ENCODE measurements around the gene KPNA6.

The KPNA6 gene

DNA sequence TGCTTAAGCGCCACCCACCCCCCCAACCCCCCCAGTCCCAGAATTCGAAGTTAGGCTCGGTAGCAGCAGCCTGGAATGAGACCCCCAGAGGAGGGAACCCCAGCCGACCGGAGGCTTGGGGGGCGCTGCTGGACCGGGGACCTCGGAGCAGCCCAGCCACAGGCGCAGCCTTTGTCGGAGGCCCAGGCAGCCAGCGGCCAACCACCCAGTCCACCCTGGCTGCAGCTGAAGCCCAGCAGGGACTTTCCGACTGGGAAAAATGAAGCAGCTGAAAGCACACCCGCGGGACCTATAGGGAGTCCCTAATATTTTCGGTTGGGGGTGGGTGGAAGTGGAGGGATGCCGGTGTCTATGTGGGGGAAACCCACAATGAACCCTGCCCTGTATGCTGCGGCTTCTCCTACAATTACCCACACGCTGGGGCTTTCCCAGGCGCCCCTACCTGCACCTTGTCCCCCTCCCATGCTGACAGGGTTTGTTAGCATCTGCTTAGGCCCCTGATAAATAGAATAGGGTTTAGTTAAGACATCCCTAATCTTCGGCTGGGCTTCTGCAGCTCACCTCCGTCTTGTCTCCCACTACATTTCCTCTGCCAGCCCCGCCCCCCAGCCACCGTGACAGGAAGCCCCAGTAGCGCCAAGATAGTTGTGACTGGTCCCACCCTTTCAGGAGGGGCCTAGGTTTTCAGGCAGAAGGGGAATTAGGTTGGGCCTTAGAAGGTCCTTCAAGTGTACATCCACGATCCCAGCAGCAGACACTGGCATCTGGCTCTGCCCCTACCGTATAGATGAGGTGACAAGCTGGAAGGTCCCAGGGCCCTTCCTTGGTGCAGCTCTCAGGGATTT, 93.4 kb downstream of the KPNA6 start:
- in situ Hi-C loops (cut with HindIII; ENCODE audit: low pct_ligation_motif_present, low sequenced_read_pairs) = no loop called here
- TF ChIP-seq, protein P1, sequence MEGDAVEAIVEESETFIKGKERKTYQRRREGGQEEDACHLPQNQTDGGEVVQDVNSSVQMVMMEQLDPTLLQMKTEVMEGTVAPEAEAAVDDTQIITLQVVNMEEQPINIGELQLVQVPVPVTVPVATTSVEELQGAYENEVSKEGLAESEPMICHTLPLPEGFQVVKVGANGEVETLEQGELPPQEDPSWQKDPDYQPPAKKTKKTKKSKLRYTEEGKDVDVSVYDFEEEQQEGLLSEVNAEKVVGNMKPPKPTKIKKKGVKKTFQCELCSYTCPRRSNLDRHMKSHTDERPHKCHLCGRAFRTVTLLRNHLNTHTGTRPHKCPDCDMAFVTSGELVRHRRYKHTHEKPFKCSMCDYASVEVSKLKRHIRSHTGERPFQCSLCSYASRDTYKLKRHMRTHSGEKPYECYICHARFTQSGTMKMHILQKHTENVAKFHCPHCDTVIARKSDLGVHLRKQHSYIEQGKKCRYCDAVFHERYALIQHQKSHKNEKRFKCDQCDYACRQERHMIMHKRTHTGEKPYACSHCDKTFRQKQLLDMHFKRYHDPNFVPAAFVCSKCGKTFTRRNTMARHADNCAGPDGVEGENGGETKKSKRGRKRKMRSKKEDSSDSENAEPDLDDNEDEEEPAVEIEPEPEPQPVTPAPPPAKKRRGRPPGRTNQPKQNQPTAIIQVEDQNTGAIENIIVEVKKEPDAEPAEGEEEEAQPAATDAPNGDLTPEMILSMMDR (IDR thresholded peaks at IDR 0.05; ENCODE audit: low read depth, low read length, missing control alignments) = peak; percentile 38
- peaks cover 22% of the 10 kb centered on the region for H3K36me3 ChIP-seq (replicated peaks)
- H3K4me3 ChIP-seq (ENCODE audit: low read depth, low read length) = peak overlapping the region; percentile 72
- H3K27ac ChIP-seq = peak overlapping the region; percentile 86
- no peaks in the 10 kb centered on the region for H3K27me3 ChIP-seq (replicated peaks)
- DNase-seq = peak; percentile 42

GRCh38 chr1:32204943-32205361, 97.1 kb downstream of the KPNA6 start:
- Histone ChIP-seq H3K36me3 (replicated peaks) (peaks cover 2% of the 10 kb centered on the region), H3K27me3 (replicated peaks) (no peaks in the 10 kb centered on the region), H3K4me3 (ENCODE audit: low read depth, low read length) (peak overlapping the region; percentile 78), H3K27ac (peak overlapping the region; percentile 42)
- TF ChIP-seq, protein P1 (IDR thresholded peaks at IDR 0.05; ENCODE audit: low read depth, low read length, missing control alignments) = no peak
- no peak for DNase-seq
- in situ Hi-C loops (cut with HindIII; ENCODE audit: low pct_ligation_motif_present, low sequenced_read_pairs) = no loop called here

DNA sequence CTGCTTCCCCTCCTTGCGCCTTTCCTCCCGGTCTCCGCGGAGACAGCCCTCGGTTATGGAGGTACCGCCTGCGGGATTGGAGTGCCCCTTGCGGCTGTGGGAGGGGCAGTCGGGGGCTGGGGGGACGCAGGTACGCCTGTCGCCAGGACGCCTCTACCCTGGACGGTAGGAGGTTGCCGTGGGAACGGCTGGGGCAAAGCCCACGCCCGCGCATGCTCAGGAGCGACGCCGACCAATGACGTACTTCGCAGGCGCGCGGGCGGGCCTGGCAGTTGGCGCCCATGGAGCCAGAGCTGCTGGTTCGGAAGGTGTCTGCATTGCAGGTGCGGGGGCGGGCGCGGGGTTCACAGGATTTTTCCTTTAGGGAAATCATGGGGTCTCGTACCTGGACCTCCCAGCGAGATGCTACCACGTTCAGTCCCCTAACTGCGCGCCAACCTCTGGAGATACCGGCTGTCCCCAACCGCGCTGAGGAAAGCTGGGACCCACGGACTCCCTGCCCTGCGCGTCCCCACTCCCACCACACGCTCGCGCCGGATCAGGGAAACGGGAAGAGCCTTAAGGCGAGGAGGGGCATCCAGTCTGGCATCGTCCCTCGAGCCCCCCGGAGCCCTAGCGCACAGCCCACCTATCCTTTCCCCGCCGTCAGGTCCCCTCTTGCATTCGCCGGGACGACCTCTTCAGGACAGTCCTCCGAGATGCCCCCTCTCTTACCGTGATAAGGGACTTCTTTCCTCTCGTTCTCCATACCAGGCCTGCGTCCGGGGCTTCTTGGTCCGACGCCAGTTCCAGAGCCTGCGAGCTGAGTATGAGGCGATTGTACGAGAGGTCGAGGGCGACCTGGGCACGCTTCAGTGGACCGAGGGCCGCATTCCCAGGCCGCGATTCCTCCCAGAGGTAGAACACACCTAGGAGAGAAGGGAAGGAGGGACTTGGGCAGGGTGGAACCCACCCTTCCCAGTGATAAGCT, 97.8 kb downstream of the KPNA6 start, which contains the start of gene IQCC:
Gene IQCC (plus strand): TSS at position 271 of the 970 bp plus-strand sequence. CDS start 11 bp downstream, at position 282.
- TF ChIP-seq, protein P1 (IDR thresholded peaks at IDR 0.05; ENCODE audit: low read depth, low read length, missing control alignments) = no peak
- H3K4me3 ChIP-seq (ENCODE audit: low read depth, low read length) = peak within 1 kb of the TSS; percentile 78
- no peaks in the 10 kb centered on the region for H3K27me3 ChIP-seq (replicated peaks)
- peak within 1 kb of the TSS; percentile 42 for H3K27ac ChIP-seq
- peak; percentile 60 for DNase-seq
- H3K36me3 ChIP-seq (replicated peaks) = peaks cover 2% of the 10 kb centered on the region
- in situ Hi-C loops (cut with HindIII; ENCODE audit: low pct_ligation_motif_present, low sequenced_read_pairs) = no loop called here

DNA sequence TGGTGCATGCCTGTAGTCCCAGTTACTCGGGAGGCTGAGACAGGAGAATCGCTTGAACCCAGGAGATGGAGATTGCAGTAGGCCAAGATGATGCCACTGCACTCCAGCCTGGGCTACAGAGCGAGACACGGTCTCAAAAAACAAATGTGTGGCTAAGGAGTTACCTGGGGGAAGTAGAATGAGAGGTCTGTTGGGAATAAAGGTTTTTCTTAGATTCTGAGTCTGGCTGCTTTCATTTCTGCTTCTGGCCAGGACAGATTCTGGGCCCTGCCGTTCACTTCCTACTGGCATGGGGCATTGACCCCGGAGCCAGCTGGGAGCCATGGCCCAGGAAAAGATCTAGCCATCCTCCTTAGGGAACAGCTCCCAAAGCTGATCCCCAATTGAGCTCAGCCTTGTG, 100.6 kb downstream of the KPNA6 start:
- Histone ChIP-seq H3K27me3 (replicated peaks) (no peaks in the 10 kb centered on the region), H3K27ac (no peak overlapping the region), H3K4me3 (ENCODE audit: low read depth, low read length) (no peak overlapping the region), H3K36me3 (replicated peaks) (peaks cover 2% of the 10 kb centered on the region)
- DNase-seq = no peak
- TF ChIP-seq, protein P1 (IDR thresholded peaks at IDR 0.05; ENCODE audit: low read depth, low read length, missing control alignments) = no peak
- in situ Hi-C loops (cut with HindIII; ENCODE audit: low pct_ligation_motif_present, low sequenced_read_pairs) = no loop called here

GRCh38 chr1:32208891-32209328, 101.1 kb downstream of the KPNA6 start, which contains the start of gene DCDC2B:
Gene DCDC2B (plus strand): TSS chr1:32209089. CDS start chr1:32209094, 5 bp downstream.
- in situ Hi-C loops (cut with HindIII; ENCODE audit: low pct_ligation_motif_present, low sequenced_read_pairs) = no loop called here
- no peak within 1 kb of the TSS for H3K4me3 ChIP-seq (ENCODE audit: low read depth, low read length)
- no peaks in the 10 kb centered on the region for H3K27me3 ChIP-seq (replicated peaks)
- H3K36me3 ChIP-seq (replicated peaks) = peaks cover 4% of the 10 kb centered on the region
- TF ChIP-seq, protein P1 (IDR thresholded peaks at IDR 0.05; ENCODE audit: low read depth, low read length, missing control alignments) = no peak
- peak; percentile 31 for DNase-seq
- no peak within 1 kb of the TSS for H3K27ac ChIP-seq

Data from brain microvascular endothelial cell (primary cell).